ENCODE measurements around the gene RGS17. TPM values are rescaled to one million over a fixed set of nuclear protein-coding genes. Genes with fewer than 3 reads are reported as not detected.

The RGS17 gene
- total RNA-seq, 1 donor from 2014 or later = under 0.01 TPM

- H3K27ac ChIP-seq (ENCODE audit: low read depth, low read length) = no peak overlapping the region
- H3K9me3 ChIP-seq (ENCODE audit: control insufficient read depth in 3 of 3, low read length in 3 of 3) = no peaks in the 10 kb centered on the region
- H3K4me1 ChIP-seq (ENCODE audit: control insufficient read depth in 3 of 3, insufficient read depth in 3 of 3, low read length in 3 of 3) = peaks cover 0 to 8% (median 2%) of the 10 kb centered on the region in 3 donors
- H3K9ac ChIP-seq (ENCODE audit: low read depth in 1 of 3, low read length in 3 of 3) = no peak overlapping the region
- no peak overlapping the region for H3K4me3 ChIP-seq (ENCODE audit: low read length in 3 of 3)
- H3K27me3 ChIP-seq (ENCODE audit: control insufficient read depth in 3 of 3, insufficient read depth in 3 of 3, low read length in 3 of 3) = no peaks in the 10 kb centered on the region
- H3K36me3 ChIP-seq (ENCODE audit: control insufficient read depth in 3 of 3, insufficient read depth in 3 of 3, low read length in 3 of 3) = no peaks in the 10 kb centered on the region
These were observed 26.9 kb downstream of the RGS17 start for GRCh38 chr6:153104220-153104619.

- Histone ChIP-seq H3K9me3 (ENCODE audit: control insufficient read depth in 3 of 3, low read length in 3 of 3) (no peaks in the 10 kb centered on the region), H3K36me3 (ENCODE audit: control insufficient read depth in 3 of 3, insufficient read depth in 3 of 3, low read length in 3 of 3) (no peaks in the 10 kb centered on the region), H3K27me3 (ENCODE audit: control insufficient read depth in 3 of 3, insufficient read depth in 3 of 3, low read length in 3 of 3) (no peaks in the 10 kb centered on the region), H3K27ac (ENCODE audit: low read depth, low read length) (no peak overlapping the region), H3K4me3 (ENCODE audit: low read length in 3 of 3) (no peak overlapping the region), H3K9ac (ENCODE audit: low read depth in 1 of 3, low read length in 3 of 3) (no peak overlapping the region), H3K4me1 (ENCODE audit: control insufficient read depth in 3 of 3, insufficient read depth in 3 of 3, low read length in 3 of 3) (peaks cover 0 to 8% (median 2%) of the 10 kb centered on the region in 3 donors)
These were observed 27.8 kb downstream of the RGS17 start for GRCh38 chr6:153103319-153103655.

DNA sequence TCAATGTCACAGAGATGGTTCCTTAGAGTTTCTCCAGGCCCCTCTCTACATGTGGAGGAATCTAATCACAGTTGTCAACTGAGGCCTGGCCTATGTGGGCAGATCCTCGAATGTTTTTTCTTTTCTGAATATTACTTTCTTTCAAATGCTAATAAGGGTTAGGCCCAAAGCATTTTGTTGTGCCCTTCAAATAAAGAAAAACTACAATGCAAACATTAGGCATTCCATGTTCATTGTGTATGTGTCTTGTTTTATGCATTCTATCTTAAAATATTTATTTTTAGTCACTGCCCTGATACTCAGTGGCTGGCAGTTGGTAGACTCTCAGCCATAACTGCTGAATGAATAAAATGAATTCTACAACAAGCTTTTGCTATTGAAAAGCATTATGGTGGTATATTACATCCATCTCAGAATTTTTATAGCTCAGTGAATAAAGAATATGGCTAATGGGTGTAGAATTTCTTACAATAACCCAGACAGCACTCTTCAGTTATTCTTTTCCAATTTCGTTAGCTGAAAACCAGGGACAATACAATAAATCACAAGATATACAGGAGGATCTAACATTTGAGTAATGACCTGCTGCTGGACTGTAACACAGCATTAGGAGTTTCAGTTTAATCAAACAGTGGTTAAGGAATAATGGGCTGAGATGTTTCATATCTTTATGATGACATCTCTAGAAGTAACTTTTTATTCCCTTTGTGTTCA is 28.3 kb downstream of the RGS17 start:
- no peak overlapping the region for H3K27ac ChIP-seq (ENCODE audit: low read depth, low read length)
- H3K27me3 ChIP-seq (ENCODE audit: control insufficient read depth in 3 of 3, insufficient read depth in 3 of 3, low read length in 3 of 3) = no peaks in the 10 kb centered on the region
- peaks cover 0 to 8% (median 2%) of the 10 kb centered on the region in 3 donors for H3K4me1 ChIP-seq (ENCODE audit: control insufficient read depth in 3 of 3, insufficient read depth in 3 of 3, low read length in 3 of 3)
- H3K9ac ChIP-seq (ENCODE audit: low read depth in 1 of 3, low read length in 3 of 3) = no peak overlapping the region
- H3K36me3 ChIP-seq (ENCODE audit: control insufficient read depth in 3 of 3, insufficient read depth in 3 of 3, low read length in 3 of 3) = no peaks in the 10 kb centered on the region
- H3K9me3 ChIP-seq (ENCODE audit: control insufficient read depth in 3 of 3, low read length in 3 of 3) = no peaks in the 10 kb centered on the region
- no peak overlapping the region for H3K4me3 ChIP-seq (ENCODE audit: low read length in 3 of 3)

DNA sequence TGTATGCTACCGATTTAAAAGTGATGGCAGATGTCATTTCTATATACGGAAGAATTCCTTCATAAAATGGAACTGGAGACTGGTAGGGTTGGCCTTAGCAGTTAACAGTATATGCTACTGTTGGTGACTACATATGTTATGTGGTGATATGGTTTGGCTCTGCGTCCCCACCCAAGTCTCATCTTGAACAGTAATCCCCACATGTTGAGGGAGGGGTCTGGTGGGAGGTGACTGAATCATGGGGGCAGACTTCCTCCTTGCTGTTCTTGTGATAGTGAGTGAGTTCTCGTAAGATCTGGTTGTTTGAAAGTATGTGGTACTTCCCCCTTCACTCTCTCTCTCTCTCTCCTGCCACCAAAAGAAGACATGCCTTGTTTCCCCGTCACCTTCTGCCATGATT is 29.6 kb downstream of the RGS17 start:
- H3K9ac ChIP-seq (ENCODE audit: low read depth in 1 of 3, low read length in 3 of 3) = no peak overlapping the region
- H3K4me3 ChIP-seq (ENCODE audit: low read length in 3 of 3) = no peak overlapping the region
- H3K27me3 ChIP-seq (ENCODE audit: control insufficient read depth in 3 of 3, insufficient read depth in 3 of 3, low read length in 3 of 3) = no peaks in the 10 kb centered on the region
- no peaks in the 10 kb centered on the region for H3K36me3 ChIP-seq (ENCODE audit: control insufficient read depth in 3 of 3, insufficient read depth in 3 of 3, low read length in 3 of 3)
- H3K27ac ChIP-seq (ENCODE audit: low read depth, low read length) = no peak overlapping the region
- no peaks in the 10 kb centered on the region for H3K9me3 ChIP-seq (ENCODE audit: control insufficient read depth in 3 of 3, low read length in 3 of 3)
- peaks cover 0 to 8% (median 2%) of the 10 kb centered on the region in 3 donors for H3K4me1 ChIP-seq (ENCODE audit: control insufficient read depth in 3 of 3, insufficient read depth in 3 of 3, low read length in 3 of 3)

- H3K9ac ChIP-seq (ENCODE audit: low read depth in 1 of 3, low read length in 3 of 3) = no peak overlapping the region
- H3K27me3 ChIP-seq (ENCODE audit: control insufficient read depth in 3 of 3, insufficient read depth in 3 of 3, low read length in 3 of 3) = no peaks in the 10 kb centered on the region
- no peak overlapping the region for H3K27ac ChIP-seq (ENCODE audit: low read depth, low read length)
- peaks cover 0 to 4% (median 2%) of the 10 kb centered on the region in 3 donors for H3K4me1 ChIP-seq (ENCODE audit: control insufficient read depth in 3 of 3, insufficient read depth in 3 of 3, low read length in 3 of 3)
- H3K36me3 ChIP-seq (ENCODE audit: control insufficient read depth in 3 of 3, insufficient read depth in 3 of 3, low read length in 3 of 3) = no peaks in the 10 kb centered on the region
- H3K9me3 ChIP-seq (ENCODE audit: control insufficient read depth in 3 of 3, low read length in 3 of 3) = no peaks in the 10 kb centered on the region
- H3K4me3 ChIP-seq (ENCODE audit: low read length in 3 of 3) = no peak overlapping the region
These were observed 31.4 kb downstream of the RGS17 start for GRCh38 chr6:153099636-153100035.

GRCh38 chr6:153096792-153097191 is 34.3 kb downstream of the RGS17 start:
- H3K4me1 ChIP-seq (ENCODE audit: control insufficient read depth in 3 of 3, insufficient read depth in 3 of 3, low read length in 3 of 3) = no peaks in the 10 kb centered on the region
- no peaks in the 10 kb centered on the region for H3K27me3 ChIP-seq (ENCODE audit: control insufficient read depth in 3 of 3, insufficient read depth in 3 of 3, low read length in 3 of 3)
- H3K36me3 ChIP-seq (ENCODE audit: control insufficient read depth in 3 of 3, insufficient read depth in 3 of 3, low read length in 3 of 3) = no peaks in the 10 kb centered on the region
- no peak overlapping the region for H3K9ac ChIP-seq (ENCODE audit: low read depth in 1 of 3, low read length in 3 of 3)
- H3K9me3 ChIP-seq (ENCODE audit: control insufficient read depth in 3 of 3, low read length in 3 of 3) = no peaks in the 10 kb centered on the region
- H3K27ac ChIP-seq (ENCODE audit: low read depth, low read length) = no peak overlapping the region
- no peak overlapping the region for H3K4me3 ChIP-seq (ENCODE audit: low read length in 3 of 3)

DNA sequence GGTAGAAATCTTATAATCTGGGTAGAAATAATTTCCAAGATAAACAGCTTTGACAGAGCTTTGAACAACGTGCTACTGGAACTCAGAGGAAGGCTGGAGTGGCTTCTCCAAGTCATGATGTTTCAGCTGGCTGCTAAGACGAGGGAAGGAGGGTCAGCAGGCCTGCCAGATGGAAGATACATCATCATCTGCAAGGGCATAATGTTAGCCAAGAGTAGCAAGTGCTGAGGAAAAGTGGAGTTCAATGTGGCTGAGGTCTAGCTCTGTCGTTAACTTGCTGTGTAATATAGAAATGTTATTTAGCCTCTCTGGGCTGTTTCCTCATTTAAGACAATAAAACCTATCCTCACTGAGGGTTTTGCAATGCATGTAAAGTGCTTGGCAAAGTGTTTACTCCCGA is 35.1 kb downstream of the RGS17 start:
- H3K36me3 ChIP-seq (ENCODE audit: control insufficient read depth in 3 of 3, insufficient read depth in 3 of 3, low read length in 3 of 3) = no peaks in the 10 kb centered on the region
- H3K4me1 ChIP-seq (ENCODE audit: control insufficient read depth in 3 of 3, insufficient read depth in 3 of 3, low read length in 3 of 3) = no peaks in the 10 kb centered on the region
- no peaks in the 10 kb centered on the region for H3K27me3 ChIP-seq (ENCODE audit: control insufficient read depth in 3 of 3, insufficient read depth in 3 of 3, low read length in 3 of 3)
- no peak overlapping the region for H3K27ac ChIP-seq (ENCODE audit: low read depth, low read length)
- H3K9ac ChIP-seq (ENCODE audit: low read depth in 1 of 3, low read length in 3 of 3) = no peak overlapping the region
- H3K9me3 ChIP-seq (ENCODE audit: control insufficient read depth in 3 of 3, low read length in 3 of 3) = no peaks in the 10 kb centered on the region
- H3K4me3 ChIP-seq (ENCODE audit: low read length in 3 of 3) = no peak overlapping the region

DNA sequence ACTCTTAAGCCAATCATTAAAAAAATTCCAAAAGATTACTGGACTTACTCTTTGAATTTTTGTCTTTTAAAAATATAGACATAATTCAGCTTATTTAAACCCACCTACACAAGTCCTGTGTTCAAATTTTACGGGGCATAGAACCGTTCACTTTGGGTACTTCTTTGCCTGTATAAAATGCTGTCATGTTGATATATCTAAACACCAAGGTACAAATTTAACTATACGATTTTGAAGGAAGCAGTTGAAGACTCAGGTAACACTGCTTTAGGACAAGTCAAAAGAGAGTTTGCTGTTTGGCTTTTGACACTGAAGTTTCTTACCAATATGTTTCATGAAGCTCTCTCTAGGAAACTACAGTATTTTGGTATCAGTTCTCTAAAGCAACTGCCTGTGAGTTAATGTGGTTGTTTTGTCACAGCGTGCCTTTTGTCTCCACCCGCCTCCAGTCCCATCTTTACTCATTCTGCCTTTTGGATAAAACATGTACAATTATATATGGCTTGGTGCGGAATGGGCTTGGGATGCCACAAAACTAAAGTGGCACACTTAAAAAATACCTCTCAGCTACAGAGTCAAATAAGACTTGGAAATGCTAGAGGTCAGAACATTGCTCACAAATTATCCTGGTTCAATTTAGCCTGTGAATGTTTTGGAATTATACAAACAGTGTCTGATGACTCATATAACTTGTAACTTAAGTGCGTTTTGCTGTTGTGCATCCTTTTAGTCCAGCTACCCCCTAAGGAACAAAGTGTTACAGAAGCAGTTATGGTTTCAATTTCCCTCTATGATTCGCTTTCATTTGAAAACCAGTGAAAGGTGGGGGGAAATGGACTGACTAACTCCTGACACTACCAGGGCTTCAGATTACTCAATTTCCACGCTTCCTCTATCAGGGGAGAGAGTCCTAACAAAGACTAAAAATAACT is 38.7 kb downstream of the RGS17 start:
- H3K4me3 ChIP-seq (ENCODE audit: low read length in 3 of 3) = no peak overlapping the region
- H3K9ac ChIP-seq (ENCODE audit: low read depth in 1 of 3, low read length in 3 of 3) = no peak overlapping the region
- no peaks in the 10 kb centered on the region for H3K36me3 ChIP-seq (ENCODE audit: control insufficient read depth in 3 of 3, insufficient read depth in 3 of 3, low read length in 3 of 3)
- H3K9me3 ChIP-seq (ENCODE audit: control insufficient read depth in 3 of 3, low read length in 3 of 3) = no peaks in the 10 kb centered on the region
- H3K27me3 ChIP-seq (ENCODE audit: control insufficient read depth in 3 of 3, insufficient read depth in 3 of 3, low read length in 3 of 3) = no peaks in the 10 kb centered on the region
- H3K4me1 ChIP-seq (ENCODE audit: control insufficient read depth in 3 of 3, insufficient read depth in 3 of 3, low read length in 3 of 3) = no peaks in the 10 kb centered on the region
- no peak overlapping the region for H3K27ac ChIP-seq (ENCODE audit: low read depth, low read length)

- H3K4me1 ChIP-seq (ENCODE audit: control insufficient read depth in 3 of 3, insufficient read depth in 3 of 3, low read length in 3 of 3) = no peaks in the 10 kb centered on the region
- H3K27ac ChIP-seq (ENCODE audit: low read depth, low read length) = no peak overlapping the region
- no peaks in the 10 kb centered on the region for H3K27me3 ChIP-seq (ENCODE audit: control insufficient read depth in 3 of 3, insufficient read depth in 3 of 3, low read length in 3 of 3)
- H3K4me3 ChIP-seq (ENCODE audit: low read length in 3 of 3) = no peak overlapping the region
- H3K9me3 ChIP-seq (ENCODE audit: control insufficient read depth in 3 of 3, low read length in 3 of 3) = no peaks in the 10 kb centered on the region
- H3K9ac ChIP-seq (ENCODE audit: low read depth in 1 of 3, low read length in 3 of 3) = no peak overlapping the region
- H3K36me3 ChIP-seq (ENCODE audit: control insufficient read depth in 3 of 3, insufficient read depth in 3 of 3, low read length in 3 of 3) = no peaks in the 10 kb centered on the region
These were observed 40.7 kb downstream of the RGS17 start for GRCh38 chr6:153090241-153090930.

GRCh38 chr6:153088796-153089195 is 42.3 kb downstream of the RGS17 start:
- Histone ChIP-seq H3K9me3 (ENCODE audit: control insufficient read depth in 3 of 3, low read length in 3 of 3) (no peaks in the 10 kb centered on the region), H3K36me3 (ENCODE audit: control insufficient read depth in 3 of 3, insufficient read depth in 3 of 3, low read length in 3 of 3) (no peaks in the 10 kb centered on the region), H3K4me3 (ENCODE audit: low read length in 3 of 3) (no peak overlapping the region), H3K27ac (ENCODE audit: low read depth, low read length) (no peak overlapping the region), H3K4me1 (ENCODE audit: control insufficient read depth in 3 of 3, insufficient read depth in 3 of 3, low read length in 3 of 3) (no peaks in the 10 kb centered on the region), H3K27me3 (ENCODE audit: control insufficient read depth in 3 of 3, insufficient read depth in 3 of 3, low read length in 3 of 3) (no peaks in the 10 kb centered on the region), H3K9ac (ENCODE audit: low read depth in 1 of 3, low read length in 3 of 3) (no peak overlapping the region)

Data from skeletal muscle tissue (tissue), 4 donors.